Adrenal gland (tissue), 12 donors: Measurements from ENCODE around the gene CENPP. TPM values are rescaled to one million over a fixed set of nuclear protein-coding genes. Genes with fewer than 3 reads are reported as not detected.

Experiments
- DNase-seq, 7 donors: peaks; one replicate each; pipeline ENCODE4 v3.0.0-alpha.2; 2019 to 2020
- H3K27ac ChIP-seq, 5 donors: fragments of 200-600 bp; sonication (generic) in 4 of 5; 1 replicate in 3 of 5; 2 replicates in 2 of 5; pipeline versions ENCODE4 v1.5.1 to v1.8.0; 2016 to 2020; ENCODE audit warnings: mild to moderate bottlenecking in 1 of 5
- H3K27me3 ChIP-seq: fragments of 200-600 bp; 2 replicates; pipeline ENCODE4 v1.8.0; 2021
- H3K36me3 ChIP-seq, 2 donors: fragments of 200-600 bp; replicated peaks in 1 of 2; 1 replicate in 1 of 2; 2 replicates in 1 of 2; pipeline versions ENCODE4 v1.5.1 to v1.8.0; 2018 to 2022
- H3K4me1 ChIP-seq, 2 donors: fragments of 200-600 bp; replicated peaks in 1 of 2; 1 replicate in 1 of 2; 2 replicates in 1 of 2; pipeline versions ENCODE4 v1.5.1 to v1.8.0; 2018 to 2021
- H3K4me3 ChIP-seq, 4 donors: fragments of 200-600 bp; sonication (generic) in 3 of 4; one replicate each; pipeline ENCODE4 v1.5.1; 2016 to 2018
- H3K9me3 ChIP-seq, 3 donors: fragments of 200-600 bp; sonication (generic) in 1 of 3; replicated peaks in 1 of 3; 1 replicate in 2 of 3; 2 replicates in 1 of 3; pipeline versions ENCODE4 v1.5.1 to v1.8.0; 2016 to 2021
- CTCF ChIP-seq, 6 experiments: fragments of 450-650 bp in 4 of 6; fragments of 200-600 bp in 2 of 6; sonication (generic) in 1 of 6; IDR thresholded peaks; 1 replicate in 5 of 6; 2 replicates in 1 of 6; pipeline versions ENCODE4 v1.5.1 to v1.8.0; 2016 to 2021; ENCODE audit warnings: antibody characterized with exemption in 6 of 6, mild to moderate bottlenecking in 2 of 6, moderate library complexity in 1 of 6
- POLR2A ChIP-seq, 2 donors: fragments of 450-650 bp; IDR thresholded peaks; one replicate each; pipeline ENCODE4 v1.6.1; 2017; ENCODE audit warnings: antibody characterized with exemption in 2 of 2, mild to moderate bottlenecking in 2 of 2, moderate library complexity in 1 of 2
- WGBS, 4 donors: extraction: QIAGEN DNeasy Blood & Tissue Kit in 2 of 4; methylation state at CpG; one replicate each; pipeline versions ENCODE4 v1.1.5 to v1.1.7; 2013 to 2017; 5-methylcytosine and 5-hydroxymethylcytosine counted together
- intact Hi-C, 2 donors: fragments of 100-400 bp; cut with DNase I; formaldehyde crosslinking; loops; one replicate each; pipeline versions ENCODE4 v1.14.1 to v1.15.0; 2022 to 2023
- polyA plus RNA-seq, 3 donors: library from polyadenylated mRNA; stranded (reverse); fragments of 200-250 nt in 2 of 3; fragments of 350-450 nt in 1 of 3; fragmentation: Illumina TruSeq in 1 of 3; extraction: RNeasy Lipid Tissue Mini Kit (QIAGEN cat#74804) in 1 of 3; gene quantifications; one replicate each; pipeline ENCODE4 v1.2.3, GENCODE V29; 2013 to 2014
- total RNA-seq, 9 donors: library from RNA; depleted of rRNA in 4 of 9; stranded (reverse); fragments of >200 nt in 4 of 9; fragments of 120-200 nt in 1 of 9; fragmentation: NEBNext Ultra II Directional in 1 of 9; extraction: Animal tissue kit (Norgen Biotek cat#: 25700) in 1 of 9; gene quantifications; one replicate each; pipeline versions ENCODE4 v1.1.0 to v1.2.4, GENCODE V29; 2013 to 2023
- donor health status: healthy with polysubstance abuse.
- donor health status: Bipolar disorder and iron deficiency.
- donor health status: DM: yes; HTN: yes; CAD: no.
- donor health status: DM: no; HTN: no; CAD: no.
- donor health status: DM: no; HTN: no; CAD: no.
- donor health status: DM: yes; HTN: yes; CAD: no.

CENPP gene
- total and polyA plus RNA-seq, 12 donors: 1.1 to 14.0 (median 3.1) TPM

- Histone ChIP-seq H3K4me3 (no peak overlapping the region), H3K27me3 (no peaks in the 10 kb centered on the region), H3K9me3 (no peaks in the 10 kb centered on the region), H3K27ac (no peak overlapping the region), H3K36me3 (peaks cover 0 to 14% of the 10 kb centered on the region in 2 donors), H3K4me1 (peaks cover 0 to 11% of the 10 kb centered on the region in 2 donors)
- intact Hi-C loops: no loop called here
- DNase-seq: no peak
- TF ChIP-seq POLR2A (IDR thresholded peaks at IDR 0.05) (no peak), CTCF (IDR thresholded peaks at IDR 0.05) (no peak)
- WGBS, 4 donors: 79 to 91% (median 83%) methylated on average over 4 to 5 of the region's 5 CpGs
Observed at GRCh38 chr9:92661127-92661526, 335.4 kb downstream of the CENPP start.

- Histone ChIP-seq H3K4me1 (peaks cover 0 to 17% of the 10 kb centered on the region in 2 donors), H3K36me3 (peaks cover 0 to 8% of the 10 kb centered on the region in 2 donors), H3K27me3 (no peaks in the 10 kb centered on the region), H3K27ac (no peak overlapping the region), H3K4me3 (no peak overlapping the region), H3K9me3 (no peaks in the 10 kb centered on the region)
- WGBS, 4 donors: 86 to 93% (median 87%) methylated on average over 2 to 4 of the region's 4 CpGs
- intact Hi-C loops: no loop called here
- no peak for TF ChIP-seq CTCF (IDR thresholded peaks at IDR 0.05)
- TF ChIP-seq POLR2A (IDR thresholded peaks at IDR 0.05): no peak
- DNase-seq: no peak
Observed at GRCh38 chr9:92661743-92662142, 336.0 kb downstream of the CENPP start.

GRCh38 chr9:92663126-92663525 lies 337.4 kb downstream of the CENPP start:
- H3K4me1 ChIP-seq: peaks cover 0 to 18% of the 10 kb centered on the region in 2 donors
- intact Hi-C loops: no loop called here
- no peak overlapping the region for H3K27ac ChIP-seq
- DNase-seq: no peak
- no peaks in the 10 kb centered on the region for H3K9me3 ChIP-seq
- H3K27me3 ChIP-seq: no peaks in the 10 kb centered on the region
- TF ChIP-seq CTCF (IDR thresholded peaks at IDR 0.05): no peak
- no peak for TF ChIP-seq POLR2A (IDR thresholded peaks at IDR 0.05)
- 97 to 98% (median 98%) methylated on average over 3 of the region's 3 CpGs for WGBS, 4 donors
- H3K4me3 ChIP-seq: no peak overlapping the region
- H3K36me3 ChIP-seq: peaks cover 0 to 4% of the 10 kb centered on the region in 2 donors

- no peak overlapping the region for H3K27ac ChIP-seq
- TF ChIP-seq POLR2A (IDR thresholded peaks at IDR 0.05) (no peak), CTCF (IDR thresholded peaks at IDR 0.05) (no peak)
- H3K4me1 ChIP-seq: peaks cover 0 to 26% of the 10 kb centered on the region in 2 donors
- WGBS, 4 donors: 92 to 96% (median 93%) methylated on average over 10 of the region's 10 CpGs
- DNase-seq: no peak
- H3K27me3 ChIP-seq: no peaks in the 10 kb centered on the region
- H3K36me3 ChIP-seq: no peaks in the 10 kb centered on the region
- H3K9me3 ChIP-seq: no peaks in the 10 kb centered on the region
- intact Hi-C loops: no loop called here
- no peak overlapping the region for H3K4me3 ChIP-seq
Observed at GRCh38 chr9:92663951-92664350, 338.2 kb downstream of the CENPP start.
